Measurements from ENCODE around the gene KIAA0753.

KIAA0753 gene

GRCh38 chr17:6639586-6640535 lies 650 bp downstream of the KIAA0753 start:
- DNase-seq, result peak; percentile 64

GRCh38 chr17:6639014-6639585 lies 1.4 kb downstream of the KIAA0753 start:
- DNase-seq, result no peak

- DNase-seq, result peak; percentile 73
These were observed 2.2 kb downstream of the KIAA0753 start for GRCh38 chr17:6638046-6638908.

GRCh38 chr17:6637458-6637840 lies 3.1 kb downstream of the KIAA0753 start:
- no peak for DNase-seq

GRCh38 chr17:6636616-6637457 lies 3.7 kb downstream of the KIAA0753 start:
- DNase-seq, result no peak

GRCh38 chr17:6636105-6636504 lies 4.4 kb downstream of the KIAA0753 start:
- DNase-seq, result no peak

- no peak for DNase-seq
These were observed 7.2 kb downstream of the KIAA0753 start for GRCh38 chr17:6633263-6633662.

GRCh38 chr17:6632530-6632929 lies 8.0 kb downstream of the KIAA0753 start:
- no peak for DNase-seq

GRCh38 chr17:6630390-6630789 lies 10.1 kb downstream of the KIAA0753 start:
- no peak for DNase-seq

GRCh38 chr17:6627019-6627418 lies 13.5 kb downstream of the KIAA0753 start:
- DNase-seq, result no peak

GRCh38 chr17:6626616-6627015 lies 13.9 kb downstream of the KIAA0753 start:
- DNase-seq, result no peak

- no peak for DNase-seq
These were observed 16.6 kb downstream of the KIAA0753 start for GRCh38 chr17:6623941-6624340.

- no peak for DNase-seq
These were observed 29.3 kb downstream of the KIAA0753 start for GRCh38 chr17:6611231-6611630.

- no peak for DNase-seq
These were observed 30.5 kb downstream of the KIAA0753 start for GRCh38 chr17:6610011-6610410.

GRCh38 chr17:6608321-6608720 lies 32.2 kb downstream of the KIAA0753 start:
- no peak for DNase-seq

GRCh38 chr17:6605142-6605541 lies 35.4 kb downstream of the KIAA0753 start:
- no peak for DNase-seq

- no peak for DNase-seq
These were observed 36.7 kb downstream of the KIAA0753 start for GRCh38 chr17:6603744-6604325.

- DNase-seq, result no peak
These were observed 38.4 kb downstream of the KIAA0753 start for GRCh38 chr17:6602141-6602540.

- peak; percentile 73 for DNase-seq
These were observed 41.1 kb downstream of the KIAA0753 start for GRCh38 chr17:6599364-6599763.

GRCh38 chr17:6597727-6598126 lies 42.8 kb downstream of the KIAA0753 start:
- DNase-seq, result no peak

- DNase-seq, result no peak
These were observed 43.6 kb downstream of the KIAA0753 start for GRCh38 chr17:6596941-6597340.

GRCh38 chr17:6596511-6596910 lies 44.0 kb downstream of the KIAA0753 start:
- DNase-seq, result no peak

All from hematopoietic multipotent progenitor cell treated with erythropoietin and hydrocortisone succinate and interleukin-3 and kit ligand, for 6 days (in vitro differentiated cells).